OCI-LY1 (cell line): ENCODE data around the gene ELMO3.

ENCODE experiments used
- CTCF ChIP-seq: fragments of 200-600 bp; sonication (generic), shearing (Covaris generic); IDR thresholded peaks from 2 replicates; pipeline ENCODE4 v1.5.1; 2017; ENCODE audit warnings: mild to moderate bottlenecking, antibody characterized with exemption, low read length, moderate library complexity, mixed read lengths
- EZH2 ChIP-seq: fragments of 200-600 bp; sonication (generic), shearing (Covaris generic); IDR thresholded peaks from 2 replicates; pipeline ENCODE4 v1.8.0; 2017; ENCODE audit warnings: borderline replicate concordance, mixed run types, mild to moderate bottlenecking, antibody characterized with exemption, low read length, moderate library complexity, mixed read lengths

GRCh38 chr16:67238278-67238575 lies 39.3 kb downstream of the ELMO3 start:
- TF ChIP-seq CTCF (no peak), EZH2 (no peak)
